AG04449 (cell line): ENCODE results near the gene SIRT7.

Source experiments
- CTCF ChIA-PET: fragments of 350-600 bp; formaldehyde crosslinking; extraction: SDS; loops from one replicate; lab custom pipeline; 2021; ENCODE audit warnings: antibody characterized with exemption; lab: Yijun Ruan, JAX
- POLR2A ChIA-PET: fragments of 400-600, 350-600 bp; formaldehyde crosslinking; extraction: SDS; loops from one replicate; lab custom pipeline; 2020; ENCODE audit warnings: antibody characterized with exemption, inconsistent platforms; lab: Yijun Ruan, JAX
- DNase-seq: peaks from one replicate; pipeline ENCODE4 v3.0.0-alpha.2; 2010; ENCODE audit warnings: low read depth, low spot score
- H3K4me3 ChIP-seq: 2 replicates; pipeline ENCODE4 v1.5.1; 2011; ENCODE audit warnings: low read depth, mild to moderate bottlenecking, control low read depth, low read length
- CTCF ChIP-seq: IDR thresholded peaks from one replicate; pipeline ENCODE4 v1.5.1; 2011; ENCODE audit warnings: mild to moderate bottlenecking, moderate library complexity, low read length, control low read depth, inconsistent platforms; ENCODE audit not compliant: insufficient read depth; ENCODE audit errors: missing control alignments

The SIRT7 gene

GRCh38 chr17:81958633-81959342, 40.8 kb upstream of the SIRT7 start:
- POLR2A ChIA-PET = interaction anchor here (0.8 to 1.6 kb wide), 3 partner anchors 61 to 77 kb away, joined by 3 to 10 read pairs (median 5); no protein-coding TSS in a partner anchor
- CTCF ChIA-PET = interaction anchor here (0.7 to 7.0 kb wide), 44 partner anchors 8 to 222 kb away, joined by 3 to 290 read pairs (median 6); partner anchors contain the start of genes ARHGDIA, ASPSCR1, CENPX and DCXR
- no peak for DNase-seq
- no peak overlapping the region for H3K4me3 ChIP-seq
- TF ChIP-seq CTCF = no peak

GRCh38 chr17:81957691-81958432, 39.9 kb upstream of the SIRT7 start:
- TF ChIP-seq CTCF = no peak
- ChIA-PET POLR2A (no interaction called here), CTCF (interaction anchor here (1.2 to 6.7 kb wide), 2 partner anchors 13 to 62 kb away, joined by 3 to 66 read pairs; partner anchors contain the start of genes CENPX and LRRC45)
- no peak for DNase-seq
- H3K4me3 ChIP-seq = no peak overlapping the region

- TF ChIP-seq CTCF = no peak
- POLR2A ChIA-PET = no interaction called here
- CTCF ChIA-PET = interaction anchor here (1.1 to 6.7 kb wide), 6 partner anchors 8 to 63 kb away, joined by 3 to 66 read pairs (median 7); partner anchors contain the start of genes CENPX and LRRC45
- DNase-seq = no peak
- H3K4me3 ChIP-seq = no peak overlapping the region
Observed at GRCh38 chr17:81956607-81957589, 38.9 kb upstream of the SIRT7 start.

GRCh38 chr17:81955756-81956544, 38.0 kb upstream of the SIRT7 start:
- no peak for TF ChIP-seq CTCF
- ChIA-PET POLR2A (no interaction called here), CTCF (interaction anchor here (0.7 to 6.7 kb wide), 7 partner anchors 9 to 83 kb away, joined by 4 to 66 read pairs (median 4); partner anchors contain the start of genes CENPX and LRRC45)
- H3K4me3 ChIP-seq = no peak overlapping the region
- no peak for DNase-seq

GRCh38 chr17:81955058-81955681, 37.2 kb upstream of the SIRT7 start:
- ChIA-PET CTCF (interaction anchor here (0.7 to 6.7 kb wide), 8 partner anchors 11 to 220 kb away, joined by 3 to 66 read pairs (median 4); partner anchors contain the start of genes CENPX and LRRC45), POLR2A (interaction anchor here (0.6 kb wide), 1 partner anchor 82 kb away, joined by 3 read pairs; the partner anchor contains the start of gene DCXR)
- no peak overlapping the region for H3K4me3 ChIP-seq
- DNase-seq = no peak
- no peak for TF ChIP-seq CTCF
